CD4-positive, alpha-beta T cell treated with Interleukin-6 for 4 hours (primary cell): ENCODE results near the gene RTF1.
"Not testable (repeated sequence)": the region's sequence is repeated elsewhere in the genome, so short reads cannot be mapped to it uniquely, and the experiment has no call there.

Experiments used
- DNase-seq: peaks from one replicate; pipeline ENCODE4 v3.0.0-alpha.2; 2020; ENCODE audit warnings: mixed read lengths

Gene RTF1

DNA sequence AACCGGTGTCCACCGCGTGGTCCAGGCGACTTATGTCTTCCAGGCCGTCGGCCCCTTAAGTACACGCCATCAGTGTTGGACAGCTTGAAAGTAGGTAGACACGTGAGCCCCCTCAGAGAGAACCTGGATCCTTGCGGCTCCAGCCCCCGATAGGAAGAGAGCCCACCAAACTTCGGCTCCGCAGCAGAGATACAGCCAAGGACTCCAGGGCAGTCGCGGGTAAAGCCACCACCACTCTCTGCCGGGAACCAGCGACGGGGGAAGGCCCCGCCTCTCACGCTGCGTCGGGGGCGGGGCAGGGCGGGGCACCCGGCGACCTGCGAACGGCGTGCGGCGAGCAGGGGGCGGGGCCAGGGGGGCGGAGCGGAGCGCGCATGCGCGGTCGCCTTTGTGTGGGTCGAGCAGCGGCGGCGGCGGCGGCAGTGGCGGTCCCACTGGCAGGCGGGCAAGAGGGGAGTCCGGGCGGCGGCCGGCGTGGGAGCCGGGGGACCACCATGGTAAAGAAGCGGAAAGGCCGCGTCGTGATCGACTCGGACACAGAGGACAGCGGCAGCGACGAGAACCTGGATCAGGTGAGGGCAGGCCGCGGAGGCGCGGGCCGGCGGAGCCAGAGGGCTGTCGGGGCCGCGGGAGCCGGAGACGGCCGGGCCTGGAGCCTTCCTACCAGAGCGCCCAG is at the start of gene RTF1:
RTF1 (plus strand) TSS at position 354 of the 676 bp plus-strand sequence; CDS start at position 375, 21 bp downstream.
- DNase-seq, result peak; percentile 97

DNA sequence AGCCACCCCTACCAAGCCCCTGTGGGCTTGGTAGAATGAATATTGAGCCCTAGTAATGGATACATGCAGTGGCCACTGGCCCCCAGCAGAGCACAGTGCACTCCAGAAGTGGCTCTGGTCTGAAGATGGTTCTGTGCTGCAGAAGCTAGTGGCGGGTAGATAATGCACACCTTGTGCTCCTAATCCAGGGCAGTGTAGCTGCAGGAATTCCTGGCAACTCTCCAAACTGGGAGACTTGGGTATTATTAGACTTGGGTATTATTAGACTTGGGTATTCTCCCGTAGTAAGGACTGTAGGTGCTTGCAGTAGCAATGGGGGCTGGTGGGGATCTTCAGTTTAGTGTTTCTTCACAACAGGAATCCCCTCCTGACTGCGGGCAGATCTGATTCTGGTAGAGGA is 49.5 kb upstream of the RTF1 start:
- no peak for DNase-seq

DNA sequence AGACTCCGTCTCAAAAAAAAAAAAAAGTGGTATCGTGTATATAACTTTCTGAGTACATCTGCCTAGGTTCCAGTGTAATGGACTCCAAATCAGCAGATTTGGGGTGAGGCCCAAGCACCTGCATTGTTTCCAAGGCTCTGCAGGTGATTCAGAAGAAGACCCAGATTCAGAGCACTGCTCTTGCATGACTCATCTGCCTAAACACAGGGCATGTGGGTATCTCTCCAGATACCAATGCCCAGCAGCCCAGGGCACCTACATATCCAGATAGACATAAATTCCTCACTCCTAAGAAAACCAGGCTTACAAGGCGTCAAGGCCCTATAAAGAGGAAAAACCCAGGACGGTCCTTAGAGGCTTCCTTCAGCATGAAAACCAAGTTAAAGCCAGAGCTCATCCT is 38.9 kb upstream of the RTF1 start:
- no peak for DNase-seq

DNA sequence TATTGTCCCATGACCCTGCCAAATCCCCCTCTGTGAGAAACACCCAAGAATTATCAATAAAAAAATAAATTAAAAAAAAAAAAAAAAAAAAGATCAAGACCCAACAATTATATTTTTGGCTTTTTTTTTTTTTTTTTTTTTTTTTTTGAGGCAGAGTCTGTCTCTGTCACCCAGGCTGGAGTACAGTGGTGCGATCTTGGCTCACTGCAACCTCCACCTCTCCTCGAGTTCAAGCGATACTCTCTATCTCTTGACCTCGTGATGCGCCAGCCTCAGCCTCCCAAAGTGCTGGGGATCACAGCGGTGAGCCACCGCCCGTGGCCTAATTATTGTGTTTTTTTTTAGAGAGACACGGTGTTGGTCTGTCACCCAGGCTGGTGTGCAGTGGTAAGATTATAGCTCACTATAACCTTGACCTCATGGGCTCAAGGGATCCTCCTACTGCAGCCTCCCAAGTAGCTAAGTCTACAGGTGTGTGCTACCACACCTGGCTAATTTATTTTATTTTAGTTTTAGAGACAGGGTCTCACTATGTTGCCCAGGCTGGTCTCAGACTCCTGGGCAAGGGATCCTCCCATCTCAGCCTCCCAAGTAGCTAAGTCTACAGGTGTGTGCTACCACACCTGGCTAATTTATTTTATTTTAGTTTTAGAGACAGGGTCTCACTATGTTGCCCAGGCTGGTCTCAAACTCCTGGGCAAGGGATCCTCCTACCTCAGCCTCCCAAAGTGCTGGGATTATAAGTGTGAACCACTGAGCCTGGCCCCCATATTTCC is 32.7 kb upstream of the RTF1 start:
- not testable (repeated sequence) for DNase-seq

DNA sequence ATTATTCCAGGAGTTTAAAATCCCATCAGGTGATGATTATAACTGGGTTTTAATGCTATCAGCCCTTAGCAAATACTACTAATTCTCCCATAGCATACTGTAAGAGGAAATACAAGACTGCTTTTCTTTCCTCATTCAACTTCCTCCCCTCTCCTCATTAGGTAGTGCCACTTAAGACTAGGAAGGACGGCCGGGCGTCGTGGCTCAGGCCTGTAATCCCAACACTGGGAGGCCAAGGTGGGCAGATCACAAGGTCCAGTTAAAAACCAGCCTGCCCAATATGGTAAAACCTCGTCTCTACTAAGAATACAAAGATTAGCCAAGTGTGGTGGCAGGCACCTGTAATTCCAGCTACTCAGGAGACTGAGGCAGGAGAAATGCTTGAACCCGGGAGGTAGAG is 29.2 kb upstream of the RTF1 start:
- no peak for DNase-seq

DNA sequence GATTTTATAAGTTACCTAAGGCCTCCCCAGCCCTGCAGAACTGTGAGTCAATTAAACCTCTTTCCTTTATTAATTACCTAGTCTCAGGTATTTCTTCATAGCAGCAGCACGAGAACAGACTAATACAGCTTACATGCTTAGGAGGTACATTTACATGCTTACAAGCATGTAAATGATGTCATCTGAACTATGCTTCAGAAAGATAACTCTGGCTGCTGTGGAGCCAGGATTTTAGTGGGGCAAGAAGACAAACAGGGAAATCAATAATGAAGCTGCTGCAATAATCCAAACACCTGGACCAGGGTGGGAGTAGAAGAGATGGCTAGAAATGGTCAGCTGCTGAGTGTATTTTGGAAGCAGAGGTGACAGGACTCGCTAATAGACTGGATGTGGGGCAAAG is 24.2 kb upstream of the RTF1 start:
- no peak for DNase-seq

DNA sequence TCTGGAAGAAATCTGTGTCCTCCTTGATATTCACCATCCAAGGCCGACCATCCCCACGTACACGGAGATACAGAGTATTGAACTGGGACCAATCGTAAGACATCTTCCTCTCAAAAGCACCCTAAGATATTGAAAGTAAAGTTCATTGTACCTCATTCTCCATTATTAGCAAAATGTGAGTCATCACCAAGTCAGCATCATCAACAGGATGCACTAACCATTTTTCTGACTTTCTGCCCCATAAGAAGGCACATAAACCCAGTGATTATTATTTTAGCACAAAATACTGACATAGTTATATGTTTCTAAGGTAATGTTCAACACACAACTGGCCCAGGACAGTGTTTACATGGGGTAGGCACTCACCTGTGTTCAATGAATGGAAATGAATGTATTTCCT is 22.0 kb upstream of the RTF1 start:
- DNase-seq, result no peak

DNA sequence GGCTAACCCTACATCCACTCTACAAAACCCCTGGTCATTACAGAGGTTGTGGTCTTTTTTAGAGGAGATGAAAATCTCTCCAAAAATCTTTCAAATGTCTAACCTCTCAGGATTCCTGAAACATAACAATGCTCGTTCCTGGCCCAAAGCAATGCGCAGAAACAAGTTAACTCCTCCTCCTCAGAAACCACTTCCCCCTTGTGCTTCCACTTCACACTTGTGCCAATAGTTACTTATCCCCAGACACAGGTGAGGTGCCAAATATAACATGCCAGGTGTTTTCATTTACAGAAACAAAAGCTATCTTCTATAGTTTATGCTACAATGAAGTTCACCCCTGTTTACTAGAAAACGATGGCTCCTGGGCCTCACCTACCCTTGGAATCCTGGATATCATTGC is 20.8 kb upstream of the RTF1 start:
- no peak for DNase-seq

DNA sequence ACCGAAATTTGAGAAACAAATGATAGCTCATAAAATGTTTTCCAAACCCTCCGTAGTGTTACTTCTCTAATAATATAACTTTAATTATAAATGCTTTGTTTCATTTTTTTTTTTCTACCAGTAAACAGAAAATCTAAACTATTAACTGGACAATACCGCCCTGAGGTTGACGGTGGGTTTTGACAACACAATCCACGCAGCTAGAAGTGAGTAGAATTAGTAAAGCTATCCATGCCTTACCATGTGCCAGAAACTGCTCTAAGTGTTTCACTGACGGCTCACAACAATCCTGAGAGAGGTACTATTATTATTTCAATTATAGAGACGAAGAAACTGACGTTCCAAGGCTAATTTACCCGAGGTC is 15.0 kb upstream of the RTF1 start:
- DNase-seq, result no peak

DNA sequence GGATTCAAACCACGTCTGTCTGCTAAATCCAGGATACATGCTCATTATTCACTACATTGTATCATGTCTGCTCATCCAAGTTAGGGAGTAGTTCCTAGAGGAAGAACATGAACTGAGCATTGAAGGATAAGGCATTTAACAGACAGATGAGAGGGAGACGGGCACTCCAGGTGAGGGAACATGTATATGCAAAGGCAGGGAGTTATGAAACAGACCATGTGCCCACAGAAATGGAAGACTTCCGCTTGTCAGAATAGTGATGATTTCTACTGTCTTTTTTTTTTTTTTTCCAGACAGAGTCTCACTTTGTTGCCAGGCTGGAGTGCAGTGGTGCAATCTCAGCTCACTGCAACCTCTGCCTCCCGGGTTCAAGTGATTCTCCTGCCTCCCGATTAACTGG is 9.6 kb upstream of the RTF1 start:
- DNase-seq, result no peak

DNA sequence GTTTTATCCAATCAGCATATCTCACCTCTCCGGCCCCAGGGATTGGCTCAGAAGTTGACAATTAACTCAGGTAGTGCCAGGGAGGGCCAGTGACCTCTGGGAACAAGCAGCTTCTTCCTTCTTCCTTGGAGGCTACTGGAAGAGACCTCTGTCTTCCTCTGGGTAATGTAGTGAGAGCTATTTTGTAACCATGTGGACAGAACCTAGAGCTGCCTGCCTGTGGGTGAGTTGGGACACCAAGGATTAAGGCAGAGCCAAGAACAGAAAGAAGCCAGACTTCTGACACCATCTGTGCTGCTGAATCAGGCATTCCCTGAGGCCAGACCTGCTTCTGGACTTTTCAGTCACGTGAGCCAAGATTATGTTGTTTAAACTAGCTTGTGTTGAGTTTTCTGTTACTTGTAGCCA is 8.7 kb upstream of the RTF1 start:
- DNase-seq, result no peak

DNA sequence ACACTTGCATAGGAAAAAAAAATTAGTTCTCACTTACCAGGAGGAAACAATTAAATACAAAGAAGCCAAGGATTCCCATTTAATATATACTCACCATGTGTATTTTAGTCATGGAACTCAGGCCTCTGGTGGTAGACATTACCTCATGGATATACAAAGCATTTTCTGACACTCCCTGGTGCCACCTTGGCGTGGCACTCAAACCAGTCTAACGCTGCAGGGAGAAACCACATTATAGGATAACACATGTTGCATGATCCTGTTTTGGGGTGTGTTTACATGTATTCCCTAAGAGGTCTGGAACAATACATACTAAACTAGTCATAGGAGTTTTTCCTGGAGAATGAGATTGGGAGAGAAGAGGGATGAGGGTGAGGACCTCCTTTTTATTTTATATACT is 5.9 kb upstream of the RTF1 start:
- DNase-seq, result no peak

DNA sequence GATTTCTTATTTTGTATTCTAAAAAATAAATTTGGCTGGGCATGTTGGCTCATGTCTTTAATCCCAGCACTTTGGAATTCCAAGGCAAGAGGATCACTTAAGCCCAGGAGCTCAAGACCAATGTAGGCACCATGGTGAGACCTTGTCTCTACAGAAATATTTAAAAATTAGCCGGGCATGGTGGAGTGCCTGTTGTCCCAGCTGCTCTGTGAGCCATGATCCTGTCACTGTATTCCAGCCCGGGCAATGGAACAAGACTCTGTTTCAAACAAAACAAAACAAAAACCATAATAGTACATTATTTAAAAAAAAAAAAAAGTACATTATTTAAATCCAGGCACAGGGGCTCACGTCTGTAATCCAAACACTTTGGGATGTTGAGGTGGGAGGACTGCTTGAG is 5.5 kb upstream of the RTF1 start:
- DNase-seq, result no peak

DNA sequence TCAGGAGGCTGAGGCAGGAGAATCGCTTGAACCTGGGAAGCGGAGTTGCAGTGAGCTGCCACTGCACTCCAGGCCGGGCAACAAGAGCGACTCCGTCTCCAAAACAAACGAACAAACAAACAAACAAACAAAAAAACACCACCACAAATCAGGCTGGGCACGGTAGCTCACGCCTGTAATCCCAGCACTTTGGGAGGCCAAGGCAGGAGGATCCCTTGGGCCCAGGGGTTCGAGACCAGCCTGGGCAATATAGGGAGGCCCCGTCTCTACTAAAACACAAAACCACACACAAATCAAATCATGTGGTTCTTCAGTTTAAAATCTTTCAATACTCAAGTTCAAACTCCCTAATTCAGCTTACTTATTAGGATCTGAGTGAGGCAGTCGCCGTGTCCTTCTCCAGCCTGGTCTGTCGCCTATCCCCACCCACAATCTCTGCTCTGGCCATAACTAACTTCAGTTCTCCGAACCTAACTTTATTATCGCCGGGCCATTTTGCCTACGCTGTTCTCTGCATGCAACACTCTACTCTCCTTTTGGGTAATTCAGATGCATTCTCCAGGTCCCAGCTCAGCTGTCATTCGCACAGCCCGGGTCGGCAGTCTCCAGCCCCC is 660 bp upstream of the RTF1 start:
- DNase-seq, result no peak

DNA sequence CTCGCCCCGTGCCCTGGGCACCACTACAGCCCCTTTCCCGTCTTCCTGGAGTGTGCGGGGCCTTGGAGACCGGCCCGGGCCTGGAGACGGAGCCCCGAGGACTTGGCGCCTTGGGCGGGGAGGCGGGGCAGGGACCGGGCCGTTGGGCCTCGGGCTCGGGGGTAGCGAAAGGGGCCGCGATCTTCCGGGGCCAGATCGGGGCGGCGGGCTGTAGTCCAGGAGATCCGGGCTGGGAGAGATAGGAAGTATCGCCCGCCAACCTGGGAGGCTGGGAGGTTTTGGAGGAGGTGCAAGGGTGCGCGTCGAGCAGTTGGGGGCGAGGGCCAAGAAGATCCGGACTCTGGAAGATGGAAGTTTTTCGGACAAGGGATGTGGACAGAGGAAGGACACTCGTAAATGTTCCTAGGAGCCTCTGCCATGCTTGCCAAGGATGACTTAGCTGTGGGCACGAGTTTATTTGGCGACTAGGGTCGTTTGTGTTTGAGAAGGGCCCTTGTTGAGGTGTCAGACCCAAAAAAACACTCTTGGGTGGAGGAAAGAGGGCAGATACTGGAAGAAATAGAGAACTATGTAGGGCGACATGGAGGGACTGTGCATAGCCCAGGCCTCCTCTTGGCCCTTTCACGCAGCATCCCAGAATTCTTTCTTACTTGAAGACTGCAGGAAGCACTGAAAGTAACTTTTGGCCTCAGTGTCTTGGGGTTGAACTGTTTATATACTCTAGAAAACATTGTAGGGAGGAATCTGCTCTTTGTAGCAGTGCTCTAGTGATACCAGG is 712 bp downstream of the RTF1 start:
- no peak for DNase-seq

DNA sequence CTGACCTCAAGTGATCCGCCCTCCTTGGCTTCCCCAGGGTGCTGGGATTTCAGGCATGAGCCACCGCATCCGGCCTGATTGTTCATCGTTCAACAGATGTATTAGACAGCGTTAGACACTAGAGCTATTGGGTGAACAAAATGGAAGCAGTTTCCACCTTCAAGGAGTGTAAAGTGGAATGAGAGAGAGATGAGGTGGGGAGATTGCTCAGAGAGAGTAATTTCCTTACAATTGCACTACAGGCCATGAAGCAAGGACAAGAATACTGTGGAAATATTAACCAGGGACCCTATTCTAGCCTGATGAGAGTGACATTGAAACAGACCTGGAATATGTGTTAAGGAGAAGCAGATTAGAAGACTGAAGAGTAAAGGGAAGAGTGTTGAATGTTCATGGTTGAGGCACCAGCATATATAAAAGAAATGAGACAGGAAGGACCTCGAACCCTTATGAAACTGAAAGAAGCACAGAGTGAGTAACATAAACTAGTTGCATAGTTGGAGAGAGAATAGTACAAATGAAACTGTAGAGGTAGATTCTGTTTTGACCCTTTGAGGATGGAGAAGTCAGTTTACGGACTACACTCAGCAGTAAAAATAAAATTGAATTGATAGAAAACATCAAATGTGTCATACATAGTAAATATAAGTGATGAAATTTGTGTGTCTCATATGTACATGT is 7.2 kb downstream of the RTF1 start:
- no peak for DNase-seq

DNA sequence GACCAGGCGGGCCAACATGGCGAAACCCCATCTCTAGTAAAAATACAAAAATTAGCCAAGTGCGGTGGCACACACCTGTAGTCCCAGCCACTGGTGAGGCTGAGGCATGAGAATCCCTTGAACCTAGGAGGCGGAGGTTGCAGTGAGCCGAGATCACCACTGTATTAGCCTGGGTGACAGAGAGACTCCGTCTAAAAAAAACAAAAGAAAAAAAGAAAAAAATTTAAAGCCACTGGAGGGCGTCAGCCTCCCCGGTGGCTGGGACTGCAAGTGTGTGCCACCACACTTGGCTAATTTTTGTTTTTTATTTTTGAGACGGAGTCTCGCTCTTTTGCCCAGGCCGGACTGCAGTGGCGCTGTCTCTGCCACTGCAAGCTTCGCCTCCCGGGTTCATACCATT is 7.9 kb downstream of the RTF1 start:
- DNase-seq, result no peak

DNA sequence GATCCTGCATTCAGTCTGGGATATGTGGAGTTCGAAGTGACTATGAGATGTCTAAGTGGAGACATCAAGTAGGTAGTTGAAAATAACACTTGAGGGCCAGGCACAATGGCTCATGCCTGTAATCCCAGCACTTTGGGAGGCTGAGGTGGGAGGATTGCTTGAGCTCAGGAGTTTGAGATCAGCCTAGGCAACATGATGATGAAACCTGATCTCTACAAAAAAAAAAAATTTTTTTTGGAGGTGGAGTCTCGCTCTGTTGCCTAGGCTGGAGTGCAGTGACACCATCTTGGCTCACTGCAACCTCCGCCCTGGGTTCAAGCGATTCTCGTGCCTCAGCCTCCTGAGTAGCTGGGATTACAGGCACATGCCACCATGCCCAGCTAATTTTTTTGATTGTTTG is 9.0 kb downstream of the RTF1 start:
- DNase-seq, result not testable (repeated sequence)

DNA sequence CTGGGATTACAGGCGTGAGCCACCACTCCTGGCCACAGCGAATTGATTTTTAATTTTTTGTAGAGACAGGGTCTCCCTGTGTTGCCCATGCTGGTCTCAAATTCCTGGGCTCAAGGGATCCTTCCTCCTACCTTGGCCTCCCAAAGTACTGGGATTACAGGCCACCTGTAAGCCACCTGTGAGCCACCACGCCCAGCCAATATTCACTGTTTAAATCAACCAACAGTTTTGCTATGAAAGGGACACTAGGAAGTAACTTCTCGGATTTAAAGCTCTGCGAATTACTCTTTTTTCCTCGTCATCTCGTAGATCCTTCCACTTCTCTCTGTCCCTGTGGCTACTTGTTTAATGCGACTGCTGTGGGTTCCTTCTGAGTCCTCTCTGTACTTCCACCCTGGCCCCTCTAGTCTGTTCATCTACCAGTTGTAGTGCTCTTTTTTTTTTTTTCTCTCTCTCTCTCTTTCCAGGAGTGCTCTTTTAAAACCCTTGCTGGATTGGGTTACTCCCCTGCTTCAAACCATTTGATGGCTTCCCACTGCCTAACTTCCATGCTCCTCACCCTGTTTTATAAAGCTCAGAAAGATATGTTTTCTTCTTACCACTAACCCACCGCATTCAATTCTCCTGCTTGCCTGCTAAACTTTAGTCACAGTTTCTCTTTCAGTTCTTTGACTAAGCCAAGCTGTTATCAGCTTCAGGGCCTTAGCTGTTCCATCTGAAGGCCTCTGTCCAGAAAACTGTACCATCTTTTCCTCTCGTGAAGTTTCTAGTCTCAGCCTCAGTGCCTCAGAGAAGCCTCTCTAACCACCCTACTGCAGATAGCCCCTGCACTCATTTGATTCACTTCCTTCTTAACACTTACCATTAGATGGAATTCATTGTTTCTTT is 12.4 kb downstream of the RTF1 start:
- no peak for DNase-seq

DNA sequence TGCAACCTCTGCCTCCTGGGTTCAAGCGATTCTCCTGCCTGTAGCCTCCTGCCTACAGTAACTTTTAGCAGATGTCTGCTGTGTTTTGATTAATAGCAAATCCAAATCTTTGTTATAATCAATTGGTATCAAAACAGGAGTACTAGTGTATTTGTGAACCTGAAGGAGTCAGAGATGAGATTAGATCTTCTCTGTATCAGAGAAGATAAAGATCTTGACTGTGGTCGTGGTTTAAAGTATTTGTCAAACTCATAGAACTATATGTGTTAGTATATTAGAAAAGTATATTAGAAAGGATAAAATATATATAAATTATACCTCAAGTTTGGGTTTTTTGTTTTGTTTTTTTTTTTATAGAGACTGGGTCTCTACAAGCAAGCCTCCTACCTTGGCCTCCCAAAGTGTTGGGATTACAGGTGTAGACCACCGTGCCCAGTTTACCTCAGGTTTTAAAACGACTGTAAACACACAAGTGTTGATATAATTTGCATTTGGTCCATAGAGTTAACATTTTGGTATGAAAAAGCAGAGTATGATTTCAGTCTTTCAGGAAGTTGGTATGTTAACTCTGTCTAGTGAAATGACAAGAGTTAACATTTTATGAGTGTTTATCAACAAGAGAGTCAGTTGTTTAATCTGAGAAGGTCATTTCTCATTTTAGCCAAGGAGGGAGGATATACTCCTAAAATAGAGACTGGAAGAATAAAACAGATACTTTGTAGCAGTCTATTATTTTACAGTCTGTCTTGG is 18.3 kb downstream of the RTF1 start:
- DNase-seq, result no peak

DNA sequence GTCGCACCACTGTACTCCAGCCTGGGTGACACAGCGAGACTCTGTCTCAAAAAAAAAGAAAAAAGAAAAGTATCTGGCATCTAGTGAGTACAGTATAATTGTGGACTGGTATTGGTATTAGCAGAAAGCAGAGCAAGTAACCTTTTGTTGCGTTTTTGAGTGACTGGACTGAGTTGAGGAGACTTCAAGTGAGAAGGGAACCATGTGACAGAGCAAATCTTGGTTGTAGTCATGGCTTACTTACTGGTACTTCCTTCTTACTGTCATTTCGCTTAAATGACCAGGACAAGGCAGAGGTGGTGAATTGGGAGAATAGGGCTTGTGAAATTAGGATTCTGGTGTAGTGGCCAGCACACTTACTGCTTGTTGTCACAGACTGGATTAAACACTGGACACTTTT is 20.6 kb downstream of the RTF1 start:
- DNase-seq, result no peak
